ENCODE results near the gene ZBTB5. TPM values are rescaled to one million over a fixed set of nuclear protein-coding genes. Genes with fewer than 3 reads are reported as not detected.

ZBTB5 gene
- total RNA-seq, 1 experiment from 2014 or later, result 17.2 TPM

- H3K4me3 ChIP-seq (ENCODE audit: low read depth, low read length, poor library complexity, severe bottlenecking), result no peak overlapping the region
- no peaks in the 10 kb centered on the region for H3K4me1 ChIP-seq (ENCODE audit: insufficient read depth, low read length, poor library complexity, severe bottlenecking)
- CTCF ChIA-PET, result no interaction called here
- intact Hi-C loops (cut with micrococcal nuclease; ENCODE audit: unreplicated experiment), result no loop called here
- TF ChIP-seq CTCF (conservative IDR thresholded peaks at IDR 0.05; ENCODE audit: low read depth, low read length) (no peak), EZH2 (IDR thresholded peaks at IDR 0.05; ENCODE audit: borderline replicate concordance, low read depth, low read length, poor library complexity, severe bottlenecking) (no peak)
- BruUV-seq (replicated peaks), result no TSS peak
- no peaks in the 10 kb centered on the region for H3K36me3 ChIP-seq (ENCODE audit: insufficient read depth, low read length, poor library complexity, severe bottlenecking)
- H3K27ac ChIP-seq (ENCODE audit: low read depth, low read length, poor library complexity, severe bottlenecking), result no peak overlapping the region
- H3K27me3 ChIP-seq (replicated peaks; ENCODE audit: insufficient read depth, low read depth, low read length, poor library complexity), result no peaks in the 10 kb centered on the region
- POLR2A ChIA-PET (ENCODE audit: low non-redundant PET), result no interaction called here
- no peak for DNase-seq (ENCODE audit: low spot score)
- H3K9me3 ChIP-seq (ENCODE audit: low read depth, low read length, poor library complexity, severe bottlenecking), result no peaks in the 10 kb centered on the region
Observed at GRCh38 chr9:37395229-37395628, 70.0 kb downstream of the ZBTB5 start.

GRCh38 chr9:37392272-37392671 is 73.0 kb downstream of the ZBTB5 start:
- H3K27ac ChIP-seq (ENCODE audit: low read depth, low read length, poor library complexity, severe bottlenecking), result no peak overlapping the region
- no peak overlapping the region for H3K4me3 ChIP-seq (ENCODE audit: low read depth, low read length, poor library complexity, severe bottlenecking)
- ChIA-PET CTCF (no interaction called here), POLR2A (ENCODE audit: low non-redundant PET) (no interaction called here)
- DNase-seq (ENCODE audit: low spot score), result peak; percentile 45
- no peaks in the 10 kb centered on the region for H3K9me3 ChIP-seq (ENCODE audit: low read depth, low read length, poor library complexity, severe bottlenecking)
- intact Hi-C loops (cut with micrococcal nuclease; ENCODE audit: unreplicated experiment), result no loop called here
- no TSS peak for BruUV-seq (replicated peaks)
- no peaks in the 10 kb centered on the region for H3K27me3 ChIP-seq (replicated peaks; ENCODE audit: insufficient read depth, low read depth, low read length, poor library complexity)
- TF ChIP-seq EZH2 (IDR thresholded peaks at IDR 0.05; ENCODE audit: borderline replicate concordance, low read depth, low read length, poor library complexity, severe bottlenecking), result no peak
- no peak for TF ChIP-seq CTCF (conservative IDR thresholded peaks at IDR 0.05; ENCODE audit: low read depth, low read length)
- H3K4me1 ChIP-seq (ENCODE audit: insufficient read depth, low read length, poor library complexity, severe bottlenecking), result no peaks in the 10 kb centered on the region
- H3K36me3 ChIP-seq (ENCODE audit: insufficient read depth, low read length, poor library complexity, severe bottlenecking), result no peaks in the 10 kb centered on the region

GRCh38 chr9:37390759-37391158 is 74.5 kb downstream of the ZBTB5 start:
- Histone ChIP-seq H3K36me3 (ENCODE audit: insufficient read depth, low read length, poor library complexity, severe bottlenecking) (no peaks in the 10 kb centered on the region), H3K4me1 (ENCODE audit: insufficient read depth, low read length, poor library complexity, severe bottlenecking) (peaks cover 3% of the 10 kb centered on the region), H3K27me3 (replicated peaks; ENCODE audit: insufficient read depth, low read depth, low read length, poor library complexity) (no peaks in the 10 kb centered on the region), H3K4me3 (ENCODE audit: low read depth, low read length, poor library complexity, severe bottlenecking) (no peak overlapping the region), H3K9me3 (ENCODE audit: low read depth, low read length, poor library complexity, severe bottlenecking) (no peaks in the 10 kb centered on the region), H3K27ac (ENCODE audit: low read depth, low read length, poor library complexity, severe bottlenecking) (no peak overlapping the region)
- intact Hi-C loops (cut with micrococcal nuclease; ENCODE audit: unreplicated experiment), result no loop called here
- CTCF ChIA-PET, result no interaction called here
- POLR2A ChIA-PET (ENCODE audit: low non-redundant PET), result no interaction called here
- TF ChIP-seq CTCF (conservative IDR thresholded peaks at IDR 0.05; ENCODE audit: low read depth, low read length) (peak; percentile 33), EZH2 (IDR thresholded peaks at IDR 0.05; ENCODE audit: borderline replicate concordance, low read depth, low read length, poor library complexity, severe bottlenecking) (no peak)
- BruUV-seq (replicated peaks), result no TSS peak
- DNase-seq (ENCODE audit: low spot score), result no peak

Other genes with a start within 250 kb of the ZBTB5 start
- gene GRHPR, start 42.8 kb downstream of the ZBTB5 start, total RNA-seq (2021), result 102 and 118 TPM in 2 replicates
- gene POLR1E, start 20.5 kb upstream of the ZBTB5 start, total RNA-seq (2021), result 55.1 and 68.8 TPM in 2 replicates
- gene FBXO10, start 110.9 kb upstream of the ZBTB5 start, total RNA-seq (2021), result 14.5 and 15.0 TPM in 2 replicates
- gene TOMM5, start 127.1 kb upstream of the ZBTB5 start, total RNA-seq (2021), result 213 and 247 TPM in 2 replicates
- not detected in 2 replicates for gene FRMPD1, start 185.5 kb upstream of the ZBTB5 start, total RNA-seq (2021)

Data from A673 (cell line).